GM18868 (cell line): ENCODE data around the gene COA5.

Source experiments
- ATAC-seq: cut with Tn5 transposase; IDR thresholded peaks from one replicate; pipeline ENCODE4 v1.9.1; 2021; ENCODE audit warnings: mild to moderate bottlenecking, moderate library complexity; ENCODE audit not compliant: unreplicated experiment

COA5 gene

GRCh38 chr2:98554116-98554861 lies 54.0 kb downstream of the COA5 start:
- ATAC-seq = no peak

- ATAC-seq = no peak
Measured at GRCh38 chr2:98552499-98553179, 55.7 kb downstream of the COA5 start.

GRCh38 chr2:98551316-98551715 lies 57.0 kb downstream of the COA5 start:
- no peak for ATAC-seq

- ATAC-seq = no peak
Measured at GRCh38 chr2:98550165-98550564, 58.1 kb downstream of the COA5 start.
